ENCODE data around the gene SIAH2.

The SIAH2 gene

GRCh38 chr3:150775001-150775599, 12.1 kb upstream of the SIAH2 start:
- no peak for DNase-seq (ENCODE audit: low read depth in 2 of 2)

DNA sequence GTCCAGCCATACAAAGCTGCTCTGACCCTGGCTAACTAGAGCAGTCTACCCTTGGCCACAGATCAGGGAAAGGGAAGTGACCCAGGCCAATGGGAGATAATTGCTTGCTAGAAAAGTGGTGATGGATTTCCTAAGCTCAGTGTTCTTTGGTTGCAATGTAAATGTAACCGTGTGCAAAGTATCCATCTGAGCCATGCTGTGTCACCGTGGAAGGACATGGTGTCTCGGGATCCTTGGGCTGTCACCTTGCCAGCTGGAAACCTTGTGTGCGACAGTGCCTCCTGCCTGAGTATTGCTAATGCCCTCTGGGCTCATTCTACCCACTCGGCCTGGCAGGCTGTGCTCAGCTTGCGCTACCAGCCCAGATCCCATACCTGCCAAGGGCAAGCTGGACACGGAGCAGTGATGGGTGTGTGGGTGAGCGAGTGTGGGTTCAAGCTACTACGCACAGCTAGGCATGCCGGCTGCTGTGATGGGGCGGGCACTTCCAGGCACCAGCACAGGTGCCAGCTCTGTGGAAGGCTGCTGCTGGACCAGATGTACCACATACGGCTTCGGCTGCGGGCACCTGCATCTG, 10.7 kb upstream of the SIAH2 start:
- DNase-seq (ENCODE audit: low read depth in 2 of 2): no peak

GRCh38 chr3:150771600-150771999, 8.6 kb upstream of the SIAH2 start:
- no peak for DNase-seq (ENCODE audit: low read depth in 2 of 2)

GRCh38 chr3:150770681-150771080, 7.7 kb upstream of the SIAH2 start:
- DNase-seq (ENCODE audit: low read depth in 2 of 2): no peak

DNA sequence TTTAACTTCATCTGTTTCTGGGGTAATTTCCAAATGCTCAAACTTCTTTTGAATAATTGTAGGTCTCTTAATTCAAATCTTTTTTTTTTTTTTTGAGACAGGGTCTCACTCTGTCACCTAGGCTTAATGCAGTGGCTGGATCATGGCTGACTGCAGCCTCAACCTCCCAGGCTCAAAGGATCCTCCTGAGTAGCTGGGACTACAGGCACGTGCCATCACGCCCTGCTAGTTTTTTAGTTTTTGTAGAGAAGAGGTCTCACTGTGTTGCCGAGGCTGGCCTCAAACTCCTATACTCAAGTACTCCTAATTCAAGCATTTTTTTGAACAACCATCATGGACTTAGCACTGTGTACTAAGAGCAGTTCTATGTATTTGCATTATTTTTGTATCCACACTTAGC, 3.8 kb upstream of the SIAH2 start:
- no peak for DNase-seq (ENCODE audit: low read depth in 2 of 2)

GRCh38 chr3:150765949-150766720, 3.2 kb upstream of the SIAH2 start:
- no peak for DNase-seq (ENCODE audit: low read depth in 2 of 2)

DNA sequence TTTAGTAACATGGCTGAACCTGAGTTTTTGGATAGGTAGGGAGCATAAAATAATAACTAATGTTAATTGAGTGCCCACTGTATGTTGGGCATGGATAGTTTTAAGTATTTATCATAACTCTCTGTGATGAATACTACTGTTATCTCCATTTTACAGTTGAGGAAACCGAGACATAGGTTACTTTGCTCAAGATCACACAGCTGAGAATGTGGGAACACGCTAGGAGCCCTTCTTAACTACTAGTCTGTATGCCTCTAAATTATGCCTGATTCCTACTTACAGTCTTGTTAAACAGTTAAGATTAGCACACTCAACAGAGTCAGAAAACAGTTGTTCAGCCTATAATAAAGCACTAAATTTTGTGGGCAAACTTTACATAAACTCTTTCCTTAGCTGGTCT, 2.0 kb upstream of the SIAH2 start:
- no peak for DNase-seq (ENCODE audit: low read depth in 2 of 2)

- no peak for DNase-seq (ENCODE audit: low read depth in 2 of 2)
Measured at GRCh38 chr3:150764566-150764965, 1.6 kb upstream of the SIAH2 start.

DNA sequence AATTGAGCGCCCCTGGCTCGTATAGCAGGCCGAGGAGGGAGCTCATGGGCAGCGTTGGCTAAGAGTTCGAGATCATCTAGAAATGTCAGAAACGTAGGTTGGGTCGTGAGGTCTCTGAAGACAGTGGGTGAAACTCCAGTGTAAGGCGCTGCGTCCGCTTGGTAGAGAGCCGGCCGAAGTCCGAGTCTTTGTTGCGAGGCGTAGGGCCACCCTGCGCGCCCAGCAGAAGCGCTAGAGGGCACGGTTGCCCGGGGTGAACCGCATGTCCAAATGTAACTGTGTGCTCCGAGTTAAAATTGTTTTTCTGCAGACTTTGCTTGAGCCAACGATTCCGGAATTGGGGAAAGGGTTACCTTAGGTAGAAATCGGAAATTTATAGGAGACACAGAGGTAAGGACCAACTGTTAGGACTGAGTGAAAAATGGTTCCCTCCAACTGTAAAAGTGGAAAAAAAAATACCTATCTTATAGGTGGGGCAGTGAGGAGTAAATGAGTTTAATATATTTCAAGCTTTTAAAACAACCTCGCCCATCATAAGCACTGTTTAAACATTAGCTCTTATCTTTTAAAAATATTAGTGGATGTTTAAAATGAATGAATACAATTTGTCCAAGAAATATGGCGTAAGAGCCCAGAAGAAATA, 993 bp upstream of the SIAH2 start:
- DNase-seq (ENCODE audit: low read depth in 2 of 2): peak in 1 of 2 donors; percentile 26

DNA sequence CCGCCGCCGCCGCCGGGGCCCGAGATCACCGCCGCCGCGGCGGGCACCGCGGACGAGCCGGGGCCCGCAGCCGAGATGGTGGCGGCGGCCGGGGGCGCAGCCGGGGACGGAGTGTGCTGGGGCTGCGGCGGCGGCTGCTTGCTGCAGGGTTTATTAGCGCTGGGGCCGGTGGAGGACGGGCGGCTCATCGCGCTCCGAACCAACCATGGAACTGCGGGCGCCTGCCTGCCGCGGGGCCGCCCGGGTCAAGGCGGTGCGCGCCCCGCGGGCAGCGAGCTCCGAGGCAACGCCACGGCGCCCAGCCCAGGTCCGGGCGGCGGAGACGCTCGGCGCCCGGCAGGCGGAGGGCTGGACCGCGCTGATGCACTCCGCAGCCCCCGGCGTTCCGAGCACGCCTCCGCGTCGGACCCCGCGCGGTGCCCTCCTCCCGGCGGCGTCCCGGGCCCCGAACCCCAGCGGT, 277 bp downstream of the SIAH2 start:
- no peak for DNase-seq (ENCODE audit: low read depth in 2 of 2)

DNA sequence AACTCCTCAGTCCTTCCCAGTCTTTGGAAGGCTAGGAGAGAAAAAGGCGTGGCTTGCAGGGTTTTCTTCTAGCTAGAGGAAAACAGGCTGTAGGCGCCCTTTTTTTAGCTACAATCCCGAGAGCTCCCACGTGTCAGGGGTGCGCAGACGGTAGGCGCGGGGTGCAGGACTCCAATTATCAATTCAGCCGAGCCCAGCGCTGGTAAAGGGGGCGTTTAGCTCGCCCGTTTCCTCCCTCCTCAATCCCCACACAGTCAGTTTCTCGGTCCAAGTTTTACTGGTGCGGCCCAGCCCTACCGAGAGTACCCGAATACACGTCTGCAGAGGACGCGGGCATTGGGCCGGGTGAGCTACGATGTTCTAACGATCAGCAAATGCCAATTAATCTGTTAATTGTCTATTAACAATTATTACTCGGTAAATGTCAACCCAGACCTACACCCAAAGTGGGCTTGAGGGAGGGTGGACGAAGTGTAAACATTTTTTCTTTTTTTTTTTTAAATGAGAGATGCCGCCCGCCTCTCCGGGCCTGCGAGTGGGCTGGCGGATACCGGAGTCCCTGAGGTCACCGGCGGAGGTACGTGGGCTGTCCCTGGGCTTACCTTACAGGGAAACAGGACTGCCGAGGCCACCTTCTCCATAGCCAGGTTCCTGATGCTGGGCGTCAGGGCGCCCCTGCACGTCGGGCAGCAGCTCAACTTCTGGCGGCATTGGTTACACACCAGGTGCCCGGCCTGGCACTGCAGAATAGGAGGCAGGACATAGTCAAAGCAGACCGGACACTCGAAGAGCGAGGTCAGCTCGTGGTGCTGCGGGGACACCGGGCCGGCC, 923 bp downstream of the SIAH2 start:
- DNase-seq (ENCODE audit: low read depth in 2 of 2): no peak

DNA sequence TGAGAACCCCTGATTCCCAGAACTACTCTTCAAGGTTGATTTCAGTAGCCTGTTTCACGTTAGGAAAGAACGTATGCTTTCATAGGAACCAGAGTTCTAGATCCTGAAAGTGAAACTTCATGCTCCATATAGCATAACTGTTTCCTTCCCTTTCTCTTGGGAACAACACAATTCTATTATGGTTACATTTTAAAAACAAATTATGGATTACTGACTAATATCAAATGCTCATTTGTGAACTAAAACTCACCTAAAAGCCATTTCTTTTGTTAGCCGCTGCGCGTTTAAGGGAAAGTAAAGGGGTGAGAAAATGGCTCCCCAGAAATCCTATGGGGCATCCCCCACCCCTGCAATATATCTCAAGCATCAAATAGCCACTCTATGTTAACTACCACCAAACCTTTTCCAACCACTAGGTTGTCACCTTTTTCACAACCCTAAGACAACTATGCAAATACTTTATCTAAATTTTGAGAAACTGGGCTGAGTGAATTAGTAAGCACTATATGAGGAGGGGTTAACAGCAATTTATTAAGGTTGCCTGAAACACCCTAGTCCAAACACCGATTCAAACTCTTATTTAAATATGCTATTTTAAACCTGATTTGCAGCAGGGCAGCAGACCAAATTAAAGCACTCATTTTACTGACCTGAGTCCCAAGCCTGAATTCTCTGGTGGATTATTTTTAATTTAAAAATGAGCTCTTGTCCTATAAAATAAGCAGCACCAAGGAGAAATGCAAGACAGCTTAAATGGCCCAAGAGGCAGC, 2.4 kb downstream of the SIAH2 start:
- peak in 1 of 2 donors; percentile 33 for DNase-seq (ENCODE audit: low read depth in 2 of 2)

GRCh38 chr3:150759947-150760346, 3.0 kb downstream of the SIAH2 start:
- DNase-seq (ENCODE audit: low read depth in 2 of 2): no peak

- no peak for DNase-seq (ENCODE audit: low read depth in 2 of 2)
Measured at GRCh38 chr3:150759319-150759718, 3.6 kb downstream of the SIAH2 start.

- DNase-seq (ENCODE audit: low read depth in 2 of 2): no peak
Measured at GRCh38 chr3:150757768-150758167, 5.2 kb downstream of the SIAH2 start.

DNA sequence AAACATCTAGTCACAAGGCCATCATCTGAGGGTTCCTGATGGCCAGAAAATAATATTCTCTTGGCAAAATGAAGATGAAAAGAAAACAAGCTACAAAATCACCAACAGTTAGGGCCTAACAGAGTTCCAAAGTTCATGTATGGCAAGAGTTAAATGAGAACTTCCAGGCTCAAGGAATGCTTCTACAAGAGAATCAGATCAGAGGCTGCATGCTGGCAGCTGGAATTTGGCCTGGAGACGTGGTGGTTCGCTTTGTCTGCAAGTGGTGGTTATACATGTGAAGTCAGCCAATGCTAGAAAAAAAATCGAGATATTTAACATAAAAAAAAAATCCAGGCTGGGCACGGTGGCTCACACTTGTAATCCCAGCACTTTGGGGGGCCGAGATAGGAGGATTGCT, 5.6 kb downstream of the SIAH2 start:
- no peak for DNase-seq (ENCODE audit: low read depth in 2 of 2)

GRCh38 chr3:150756491-150757059, 6.4 kb downstream of the SIAH2 start:
- no peak for DNase-seq (ENCODE audit: low read depth in 2 of 2)

GRCh38 chr3:150755902-150756301, 7.1 kb downstream of the SIAH2 start:
- DNase-seq (ENCODE audit: low read depth in 2 of 2): no peak

DNA sequence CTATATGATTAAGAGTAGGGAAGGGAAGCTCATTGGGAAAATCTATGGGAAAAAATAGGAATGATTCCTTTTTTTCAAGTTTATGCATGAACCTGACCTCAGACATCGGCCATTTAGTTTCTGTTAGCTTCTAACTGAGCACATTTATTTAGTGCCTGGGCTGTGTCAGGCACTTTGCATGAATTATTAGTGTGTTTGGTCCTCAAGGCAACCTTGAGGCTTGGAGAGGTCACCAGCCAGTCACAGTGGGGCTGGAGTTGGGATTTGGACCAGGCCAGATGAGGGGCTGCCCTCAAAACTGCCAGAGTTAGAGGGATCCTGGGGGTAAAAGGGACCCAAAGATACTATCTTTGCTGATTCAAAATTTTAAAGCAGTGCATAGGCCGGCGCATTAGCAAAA, 8.1 kb downstream of the SIAH2 start:
- DNase-seq (ENCODE audit: low read depth in 2 of 2): no peak

- DNase-seq (ENCODE audit: low read depth in 2 of 2): no peak
Measured at GRCh38 chr3:150751781-150752263, 11.1 kb downstream of the SIAH2 start.
